Thyroid gland (tissue), 4 donors: ENCODE data around the gene FKBP1B.

ENCODE experiments used
- POLR2A ChIP-seq, 2 donors: fragments of 450-650 bp; IDR thresholded peaks; one replicate each; pipeline ENCODE4 v1.6.1; 2017; ENCODE audit warnings: antibody characterized with exemption in 2 of 2, mild to moderate bottlenecking in 2 of 2, moderate library complexity in 1 of 2
- TF ChIP-seq, protein P1 (sequence below), 6 experiments: fragments of 200-600 bp in 3 of 6; fragments of 450-650 bp in 3 of 6; sonication (generic) in 3 of 6; IDR thresholded peaks; one replicate each; pipeline ENCODE4 v1.5.1; 2016 to 2019; ENCODE audit warnings: antibody characterized with exemption in 6 of 6, mild to moderate bottlenecking in 2 of 6, inconsistent platforms in 1 of 6, moderate library complexity in 1 of 6

DNA sequence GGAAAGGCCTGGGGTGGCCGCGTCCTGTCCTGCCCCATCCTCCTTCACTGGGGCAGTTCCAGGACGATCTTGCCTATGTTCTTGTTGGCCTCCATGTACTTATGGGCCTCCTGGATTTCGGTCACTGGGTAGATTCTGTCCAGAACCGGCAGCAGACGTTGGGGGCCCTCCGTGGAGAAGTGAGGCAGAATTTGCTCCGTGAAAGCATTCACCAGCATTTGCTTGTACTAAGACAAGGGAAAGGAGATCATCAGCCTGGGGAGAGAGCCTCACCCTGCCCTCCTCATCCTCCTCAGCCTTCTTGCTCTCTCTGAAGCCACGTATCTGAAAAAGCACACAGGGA is 28.0 kb downstream of the FKBP1B start:
- TF ChIP-seq POLR2A (IDR thresholded peaks at IDR 0.05), result no peak
- TF ChIP-seq, protein P1, sequence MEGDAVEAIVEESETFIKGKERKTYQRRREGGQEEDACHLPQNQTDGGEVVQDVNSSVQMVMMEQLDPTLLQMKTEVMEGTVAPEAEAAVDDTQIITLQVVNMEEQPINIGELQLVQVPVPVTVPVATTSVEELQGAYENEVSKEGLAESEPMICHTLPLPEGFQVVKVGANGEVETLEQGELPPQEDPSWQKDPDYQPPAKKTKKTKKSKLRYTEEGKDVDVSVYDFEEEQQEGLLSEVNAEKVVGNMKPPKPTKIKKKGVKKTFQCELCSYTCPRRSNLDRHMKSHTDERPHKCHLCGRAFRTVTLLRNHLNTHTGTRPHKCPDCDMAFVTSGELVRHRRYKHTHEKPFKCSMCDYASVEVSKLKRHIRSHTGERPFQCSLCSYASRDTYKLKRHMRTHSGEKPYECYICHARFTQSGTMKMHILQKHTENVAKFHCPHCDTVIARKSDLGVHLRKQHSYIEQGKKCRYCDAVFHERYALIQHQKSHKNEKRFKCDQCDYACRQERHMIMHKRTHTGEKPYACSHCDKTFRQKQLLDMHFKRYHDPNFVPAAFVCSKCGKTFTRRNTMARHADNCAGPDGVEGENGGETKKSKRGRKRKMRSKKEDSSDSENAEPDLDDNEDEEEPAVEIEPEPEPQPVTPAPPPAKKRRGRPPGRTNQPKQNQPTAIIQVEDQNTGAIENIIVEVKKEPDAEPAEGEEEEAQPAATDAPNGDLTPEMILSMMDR (IDR thresholded peaks at IDR 0.05), result no peak
